Activated CD4-positive, alpha-beta T cell treated with anti-CD3 and anti-CD28 coated beads, Interleukin-2, Interleukin-6, amounts not matched to agents 100 ng/mL and 50 ng/mL, durations not matched to agents 16 hours and 8 hours (primary cell): ENCODE measurements around the gene CHMP1A.

ENCODE experiments used
- DNase-seq: peaks from one replicate; pipeline ENCODE4 v3.0.0-alpha.2; 2020

The CHMP1A gene

DNA sequence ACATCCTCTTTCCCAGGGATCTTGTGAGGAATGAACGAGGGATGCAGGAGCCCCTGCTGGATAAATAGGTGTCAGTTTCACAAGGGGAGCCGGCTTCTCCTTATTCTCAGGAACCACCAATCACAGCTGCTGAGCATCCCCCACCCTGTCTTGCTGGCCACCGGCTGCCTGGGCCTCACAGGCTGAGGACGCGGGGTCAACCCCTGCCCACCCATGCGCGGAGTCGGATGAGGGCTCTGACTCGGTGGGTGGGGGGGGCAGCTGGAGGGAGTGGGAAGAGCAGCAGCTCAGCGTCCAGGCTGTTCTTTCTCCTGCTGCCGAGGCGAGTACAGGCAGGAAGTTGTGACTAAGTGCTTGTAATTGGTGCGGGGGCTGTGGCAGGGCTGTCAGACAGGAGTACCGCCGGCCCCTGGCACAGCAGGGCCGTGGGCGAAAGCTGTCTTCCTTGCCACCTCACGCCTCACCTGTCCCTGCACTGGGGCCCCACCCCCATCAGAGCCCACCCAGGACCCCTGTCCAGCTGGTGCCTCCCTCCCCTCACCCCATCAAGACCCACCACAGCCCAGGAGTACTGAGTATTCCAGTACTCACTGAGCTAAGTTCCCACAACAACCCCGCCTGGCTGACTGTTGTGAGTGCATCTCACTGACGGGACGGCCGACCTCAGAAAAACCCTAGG lies 55.1 kb downstream of the CHMP1A start:
- peak; percentile 53 for DNase-seq

DNA sequence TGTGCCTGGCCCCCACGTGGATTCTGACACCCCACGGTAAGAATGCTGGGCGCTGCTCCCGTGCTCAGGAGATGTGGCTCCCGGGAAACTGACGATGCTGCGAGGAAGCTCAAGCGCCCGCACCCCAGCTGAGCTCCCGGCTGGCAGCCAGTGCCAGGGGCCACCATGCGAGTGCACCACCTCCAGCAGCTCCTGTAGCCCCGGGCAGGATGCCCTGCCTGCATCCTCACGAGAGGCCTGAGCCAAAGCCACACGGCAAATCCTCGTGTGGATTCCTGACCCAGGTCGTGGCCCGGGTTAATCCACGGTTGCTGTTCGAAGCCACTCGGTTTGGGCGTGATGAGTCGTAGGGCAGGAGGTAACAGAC lies 55.6 kb downstream of the CHMP1A start:
- DNase-seq, result no peak

DNA sequence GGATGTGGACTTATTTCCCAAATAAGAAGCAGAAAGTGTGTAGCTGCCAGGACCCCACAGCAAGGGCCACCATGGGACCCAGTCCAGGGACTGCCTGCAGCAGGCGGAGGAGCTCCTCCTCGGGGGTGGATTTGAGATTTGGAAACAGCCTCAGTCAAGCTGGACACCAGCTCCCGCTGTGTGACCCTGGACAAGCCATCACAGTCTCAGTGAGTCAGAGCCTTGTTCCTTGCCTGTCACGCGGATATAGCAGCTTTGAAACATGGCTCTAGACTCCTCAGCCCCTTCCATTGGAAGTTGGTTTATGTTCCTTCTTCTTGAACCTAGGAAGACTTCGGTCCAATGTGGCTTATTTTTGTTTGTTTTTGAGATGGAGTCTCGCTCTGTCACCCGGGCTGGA lies 56.6 kb downstream of the CHMP1A start:
- no peak for DNase-seq

DNA sequence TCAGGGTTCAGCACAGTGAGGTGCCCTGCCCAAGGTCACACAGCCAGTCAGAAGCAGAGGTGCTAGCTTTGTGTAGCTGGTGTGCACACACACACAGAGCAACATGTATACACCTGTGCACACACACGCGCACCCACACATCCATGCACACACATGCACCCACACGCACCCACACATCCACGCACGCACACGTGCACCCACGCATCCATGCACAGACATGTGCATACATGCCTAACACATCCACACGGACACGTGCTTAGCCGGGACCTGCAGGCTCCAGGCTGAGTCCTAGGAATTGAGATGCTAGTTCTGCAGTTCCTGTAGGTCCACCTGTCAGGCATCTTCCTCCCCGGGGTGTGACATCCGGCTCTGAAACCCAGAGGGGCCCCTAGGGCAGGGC lies 57.1 kb downstream of the CHMP1A start:
- DNase-seq, result no peak

DNA sequence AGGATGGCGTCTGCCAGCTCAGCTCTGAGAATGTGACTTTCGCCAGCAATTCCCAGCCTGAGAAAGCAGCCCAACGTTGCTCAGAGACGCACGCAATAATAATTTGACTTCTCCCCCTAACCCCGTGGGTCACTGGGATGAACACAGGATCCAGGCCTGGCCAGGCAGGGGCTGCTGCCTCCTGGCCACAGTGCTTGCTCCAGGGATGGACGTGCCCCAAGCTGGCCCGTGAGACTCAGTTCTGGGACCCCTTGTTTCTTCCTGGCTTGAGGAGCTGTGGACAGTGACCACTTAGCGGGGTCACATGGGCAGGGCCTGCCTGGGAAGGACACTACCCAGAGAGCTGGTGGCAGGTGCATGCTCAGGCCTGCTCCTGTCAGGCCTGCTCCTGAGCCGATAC lies 57.6 kb downstream of the CHMP1A start:
- DNase-seq, result no peak

DNA sequence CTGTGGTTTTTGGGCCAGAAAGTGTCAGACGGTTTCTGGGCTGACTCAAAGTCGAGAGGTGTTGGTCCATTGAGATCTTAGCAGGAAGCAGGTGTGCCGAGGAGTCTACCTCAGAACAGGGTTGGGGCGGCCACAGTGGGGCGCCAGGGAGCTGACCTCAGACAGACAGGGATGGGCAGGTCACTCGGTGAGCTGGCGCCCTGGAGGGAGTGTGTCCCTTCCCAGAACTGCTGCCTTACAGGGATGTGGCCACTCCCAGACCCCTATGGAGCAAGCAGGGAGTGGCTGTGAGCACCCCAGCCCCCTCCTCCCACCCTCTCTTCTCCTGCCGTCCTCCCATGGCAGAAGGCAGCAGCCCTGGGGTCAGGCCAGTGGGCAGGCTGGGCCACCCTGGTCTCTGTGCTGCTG lies 58.1 kb downstream of the CHMP1A start:
- peak; percentile 49 for DNase-seq

DNA sequence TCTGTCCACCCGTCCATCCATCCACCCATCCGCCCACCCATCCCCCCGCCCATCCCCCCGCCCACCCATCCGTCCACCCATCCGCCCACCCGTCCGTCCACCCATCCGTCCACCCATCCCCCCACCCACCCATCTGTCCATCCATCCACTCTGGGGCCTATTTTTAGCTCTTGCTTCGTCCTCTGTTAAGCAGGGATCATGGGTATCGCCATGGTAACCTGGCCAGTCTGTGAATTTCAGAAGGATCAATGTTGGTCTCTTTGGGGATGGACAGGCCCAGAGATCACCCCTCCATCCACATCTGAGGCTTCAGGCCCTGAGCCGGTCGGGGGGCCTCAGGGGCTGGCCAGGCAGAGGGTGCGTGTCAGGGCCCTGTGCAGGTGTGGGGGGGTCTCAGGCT lies 59.3 kb downstream of the CHMP1A start:
- DNase-seq, result peak; percentile 27

DNA sequence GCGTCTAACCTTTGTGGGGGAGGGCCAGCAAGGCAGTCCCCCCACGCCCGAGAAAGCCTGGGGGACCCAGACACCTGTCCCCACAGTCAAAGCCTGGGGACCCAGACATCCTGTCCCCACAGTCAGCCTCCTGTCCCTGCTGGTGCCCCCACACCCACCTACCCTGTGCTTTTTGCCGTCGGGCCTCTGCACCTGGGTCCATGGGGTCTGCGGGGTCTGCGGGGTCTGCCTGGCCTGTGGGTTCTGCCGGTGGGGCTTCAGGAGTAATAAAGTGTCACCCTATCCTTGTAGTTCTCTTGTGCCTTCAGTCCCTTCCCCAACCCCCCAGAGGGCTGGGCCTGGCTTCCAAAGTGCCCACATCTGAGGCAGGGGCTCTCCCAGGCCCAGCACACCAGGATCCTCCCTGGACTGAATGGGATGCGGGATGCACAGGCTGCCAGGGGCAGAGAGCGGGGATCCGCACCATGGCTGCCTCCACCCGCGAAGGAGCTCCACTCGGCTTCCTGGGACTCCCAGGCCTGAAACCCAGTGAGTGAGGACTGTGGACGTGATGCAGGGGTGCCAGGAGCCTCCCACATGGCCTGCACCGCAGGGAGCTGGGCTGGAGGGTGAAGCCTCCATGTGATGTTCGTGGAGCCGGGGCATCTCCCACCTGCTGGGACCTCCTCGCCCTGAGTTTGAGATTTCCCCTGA lies 60.4 kb downstream of the CHMP1A start:
- DNase-seq, result no peak

DNA sequence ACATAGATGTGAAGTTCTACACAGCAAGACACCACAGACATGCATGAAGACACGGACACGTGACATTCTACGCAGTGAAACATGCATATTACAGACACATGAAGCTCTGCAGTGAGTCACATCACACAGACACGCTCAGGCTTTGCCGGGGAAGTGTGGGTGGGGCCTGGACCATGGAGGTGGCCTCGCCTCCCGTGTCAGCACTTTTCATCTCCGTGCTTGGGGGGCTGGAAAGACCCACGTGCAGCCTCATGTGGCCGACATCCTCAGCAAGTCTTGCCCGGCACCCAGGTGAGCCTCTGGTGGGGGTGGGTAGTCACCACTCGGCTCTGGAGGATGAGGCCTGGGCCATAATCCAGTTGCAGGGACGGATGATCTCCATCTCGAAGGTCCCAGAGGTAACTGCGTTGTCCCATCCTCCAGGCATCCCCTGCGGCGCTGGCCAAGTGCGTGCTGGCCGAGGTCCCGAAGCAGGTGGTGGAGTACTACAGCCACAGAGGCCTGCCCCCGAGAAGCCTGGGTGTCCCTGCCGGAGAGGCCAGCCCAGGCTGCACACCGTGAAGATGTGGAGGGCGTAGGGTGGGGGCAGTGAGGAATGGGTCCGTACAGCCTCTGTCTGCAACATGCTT lies 61.3 kb downstream of the CHMP1A start:
- DNase-seq, result no peak

DNA sequence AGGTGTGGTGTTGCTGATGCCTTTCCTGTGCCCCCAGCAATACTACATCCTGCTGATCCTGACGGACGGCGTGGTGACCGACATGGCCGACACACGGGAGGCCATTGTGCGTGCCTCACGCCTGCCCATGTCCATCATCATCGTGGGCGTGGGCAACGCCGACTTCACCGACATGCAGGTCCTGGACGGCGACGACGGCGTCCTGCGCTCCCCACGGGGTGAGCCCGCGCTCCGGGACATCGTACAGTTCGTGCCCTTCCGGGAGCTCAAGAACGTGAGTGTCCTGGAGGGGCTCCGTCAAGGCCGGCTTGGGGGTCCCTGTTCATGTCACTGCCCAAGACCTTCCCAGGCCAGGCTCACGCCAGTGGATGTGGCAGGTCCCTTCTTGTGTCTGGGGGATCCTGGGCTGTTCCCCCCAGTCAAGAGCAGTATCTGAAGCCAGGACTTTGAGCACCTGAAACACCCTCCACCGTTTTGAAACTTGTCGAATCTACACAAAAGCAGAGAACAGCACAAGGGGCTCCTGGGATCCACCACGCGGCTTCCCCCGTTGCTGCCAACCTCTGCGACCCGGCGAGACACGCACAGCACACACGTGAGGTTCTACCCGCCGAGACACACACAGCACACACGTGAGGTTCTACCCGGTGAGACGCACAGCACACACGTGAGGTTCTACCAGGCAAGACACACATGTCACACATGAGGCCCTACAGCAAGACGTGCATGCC lies 62.0 kb downstream of the CHMP1A start:
- DNase-seq, result no peak
